GM12872 (cell line): Measurements from ENCODE around the gene RYR1.

ENCODE experiments used
- TF ChIP-seq, protein P1 (sequence below): IDR thresholded peaks from 3 replicates; pipeline ENCODE4 v1.5.1; 2011; ENCODE audit warnings: low read depth, mild to moderate bottlenecking, low read length, moderate library complexity; ENCODE audit not compliant: insufficient read depth

The RYR1 gene

DNA sequence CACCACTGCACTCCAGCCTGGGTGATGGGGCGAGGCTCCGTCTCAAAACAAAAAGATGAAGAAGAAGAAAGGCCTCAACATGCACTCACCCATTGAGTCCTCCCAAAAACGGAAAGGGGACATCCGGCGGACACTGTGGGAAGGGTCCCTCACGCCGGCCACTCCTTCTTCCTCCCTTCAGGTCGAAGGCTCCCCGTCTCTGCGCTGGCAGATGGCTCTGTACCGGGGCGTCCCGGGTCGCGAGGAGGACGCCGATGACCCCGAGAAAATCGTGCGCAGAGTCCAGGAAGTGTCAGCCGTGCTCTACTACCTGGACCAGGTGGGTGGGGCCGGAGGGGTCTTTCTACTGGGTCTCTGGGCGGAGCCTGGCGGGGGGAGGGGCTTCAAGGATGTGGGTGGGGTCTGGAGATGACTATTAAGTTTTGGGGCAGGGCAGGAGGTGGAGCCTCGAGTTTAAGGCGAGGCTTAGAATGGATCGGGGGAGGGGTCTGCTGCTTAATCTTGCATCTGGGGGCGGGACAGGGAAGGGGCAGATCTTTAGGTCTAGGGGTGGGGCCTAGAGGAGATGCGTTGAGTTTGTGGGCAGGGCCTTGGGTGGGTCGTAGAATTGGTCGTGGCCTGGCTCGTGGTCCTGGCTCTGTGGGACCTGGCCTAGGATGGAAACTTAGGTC, 94.1 kb downstream of the RYR1 start:
- TF ChIP-seq, protein P1, sequence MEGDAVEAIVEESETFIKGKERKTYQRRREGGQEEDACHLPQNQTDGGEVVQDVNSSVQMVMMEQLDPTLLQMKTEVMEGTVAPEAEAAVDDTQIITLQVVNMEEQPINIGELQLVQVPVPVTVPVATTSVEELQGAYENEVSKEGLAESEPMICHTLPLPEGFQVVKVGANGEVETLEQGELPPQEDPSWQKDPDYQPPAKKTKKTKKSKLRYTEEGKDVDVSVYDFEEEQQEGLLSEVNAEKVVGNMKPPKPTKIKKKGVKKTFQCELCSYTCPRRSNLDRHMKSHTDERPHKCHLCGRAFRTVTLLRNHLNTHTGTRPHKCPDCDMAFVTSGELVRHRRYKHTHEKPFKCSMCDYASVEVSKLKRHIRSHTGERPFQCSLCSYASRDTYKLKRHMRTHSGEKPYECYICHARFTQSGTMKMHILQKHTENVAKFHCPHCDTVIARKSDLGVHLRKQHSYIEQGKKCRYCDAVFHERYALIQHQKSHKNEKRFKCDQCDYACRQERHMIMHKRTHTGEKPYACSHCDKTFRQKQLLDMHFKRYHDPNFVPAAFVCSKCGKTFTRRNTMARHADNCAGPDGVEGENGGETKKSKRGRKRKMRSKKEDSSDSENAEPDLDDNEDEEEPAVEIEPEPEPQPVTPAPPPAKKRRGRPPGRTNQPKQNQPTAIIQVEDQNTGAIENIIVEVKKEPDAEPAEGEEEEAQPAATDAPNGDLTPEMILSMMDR, result no peak

GRCh38 chr19:38528213-38528755, 94.8 kb downstream of the RYR1 start:
- TF ChIP-seq, protein P1, result no peak

DNA sequence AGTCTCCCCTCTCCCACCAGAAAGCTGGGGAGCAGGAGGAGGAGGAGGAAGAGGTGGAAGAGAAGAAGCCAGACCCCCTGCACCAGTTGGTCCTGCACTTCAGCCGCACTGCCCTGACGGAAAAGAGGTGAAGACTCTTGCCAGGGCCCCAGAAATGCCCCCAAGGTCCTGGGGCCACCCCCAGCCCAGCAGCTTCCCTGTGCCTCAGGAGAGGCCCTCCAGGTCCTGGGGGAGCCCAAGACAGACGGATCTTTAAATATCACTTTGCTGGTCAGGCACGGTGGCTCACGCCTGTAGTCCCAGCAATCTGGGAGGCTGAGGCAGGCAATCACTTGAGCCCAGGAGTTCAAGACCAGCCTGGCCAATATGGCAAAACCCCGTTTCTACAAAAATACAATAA, 95.4 kb downstream of the RYR1 start:
- TF ChIP-seq, protein P1, result no peak

- TF ChIP-seq, protein P1, result no peak
Measured at GRCh38 chr19:38531515-38531914, 98.0 kb downstream of the RYR1 start.

GRCh38 chr19:38532939-38533338, 99.4 kb downstream of the RYR1 start:
- TF ChIP-seq, protein P1, result no peak

- TF ChIP-seq, protein P1, result no peak
Measured at GRCh38 chr19:38534574-38534973, 101.1 kb downstream of the RYR1 start.

DNA sequence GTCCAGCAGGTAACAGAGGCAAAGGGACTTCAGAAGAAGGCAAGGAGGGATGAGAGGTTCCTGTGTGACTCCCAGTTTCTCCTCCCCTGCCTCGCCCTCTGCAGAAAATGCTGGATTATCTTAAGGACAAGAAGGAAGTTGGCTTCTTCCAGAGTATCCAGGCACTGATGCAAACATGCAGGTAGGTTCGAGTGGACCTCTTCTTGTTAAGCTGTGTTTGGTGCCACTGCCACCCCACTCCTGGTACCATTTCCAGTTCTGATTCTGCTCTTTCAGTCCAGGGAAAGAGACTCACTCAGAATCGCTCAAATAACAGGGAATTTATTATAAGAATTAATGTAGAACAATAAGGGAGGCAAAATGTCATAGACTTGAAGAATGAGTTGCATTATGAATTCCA, 101.7 kb downstream of the RYR1 start:
- TF ChIP-seq, protein P1, result no peak
